GM18951 (cell line): ENCODE measurements around the gene BCAS1.

Experiments used
- POLR2A ChIP-seq: IDR thresholded peaks from 4 replicates; pipeline ENCODE4 v1.6.1; 2011; ENCODE audit warnings: mild to moderate bottlenecking; ENCODE audit not compliant: insufficient read length, insufficient read depth; ENCODE audit errors: extremely low read depth
- in situ Hi-C: fragments of 300-500 bp; cut with MboI; formaldehyde crosslinking; loops from one replicate; pipeline ENCODE4 v1.12.0; 2022; ENCODE audit warnings: low sequenced_read_pairs, mixed read lengths, inconsistent platforms; ENCODE audit not compliant: unreplicated experiment

Gene BCAS1

GRCh38 chr20:54047720-54048119 lies 22.7 kb downstream of the BCAS1 start:
- in situ Hi-C loops, result no loop called here
- no peak for TF ChIP-seq POLR2A

- in situ Hi-C loops, result no loop called here
- no peak for TF ChIP-seq POLR2A
Measured at GRCh38 chr20:54047048-54047447, 23.3 kb downstream of the BCAS1 start.

GRCh38 chr20:54044156-54044555 lies 26.2 kb downstream of the BCAS1 start:
- TF ChIP-seq POLR2A, result no peak
- in situ Hi-C loops, result no loop called here

GRCh38 chr20:54043076-54043967 lies 27.1 kb downstream of the BCAS1 start:
- in situ Hi-C loops, result no loop called here

GRCh38 chr20:54042021-54042420 lies 28.4 kb downstream of the BCAS1 start:
- no peak for TF ChIP-seq POLR2A
- in situ Hi-C loops, result no loop called here

More at GRCh38 chr20:54043076-54043967, 27.1 kb downstream of the BCAS1 start:
- no peak for TF ChIP-seq POLR2A

- TF ChIP-seq POLR2A, result no peak
- in situ Hi-C loops, result no loop called here
Measured at GRCh38 chr20:54041336-54041735, 29.1 kb downstream of the BCAS1 start.

GRCh38 chr20:54040531-54040930 lies 29.9 kb downstream of the BCAS1 start:
- in situ Hi-C loops, result no loop called here
- TF ChIP-seq POLR2A, result no peak

- in situ Hi-C loops, result no loop called here
- no peak for TF ChIP-seq POLR2A
Measured at GRCh38 chr20:54038961-54039360, 31.4 kb downstream of the BCAS1 start.

GRCh38 chr20:54037525-54037924 lies 32.9 kb downstream of the BCAS1 start:
- in situ Hi-C loops, result no loop called here

GRCh38 chr20:54029643-54030042 lies 40.8 kb downstream of the BCAS1 start:
- TF ChIP-seq POLR2A, result no peak
- in situ Hi-C loops, result no loop called here

More at GRCh38 chr20:54037525-54037924, 32.9 kb downstream of the BCAS1 start:
- no peak for TF ChIP-seq POLR2A

- in situ Hi-C loops, result no loop called here
Measured at GRCh38 chr20:54029176-54029575, 41.2 kb downstream of the BCAS1 start.

GRCh38 chr20:54028276-54029011 lies 42.0 kb downstream of the BCAS1 start:
- in situ Hi-C loops, result no loop called here

More at GRCh38 chr20:54029176-54029575, 41.2 kb downstream of the BCAS1 start:
- no peak for TF ChIP-seq POLR2A

GRCh38 chr20:54027704-54028103 lies 42.7 kb downstream of the BCAS1 start:
- TF ChIP-seq POLR2A, result no peak
- in situ Hi-C loops, result no loop called here

More at GRCh38 chr20:54028276-54029011, 42.0 kb downstream of the BCAS1 start:
- TF ChIP-seq POLR2A, result no peak
